Islet precursor cell (in vitro differentiated cells): ENCODE data around the gene GSTM1.

ENCODE experiments used
- DNase-seq: peaks from one replicate; pipeline ENCODE4 v3.0.0-alpha.2; 2018

GSTM1 gene

DNA sequence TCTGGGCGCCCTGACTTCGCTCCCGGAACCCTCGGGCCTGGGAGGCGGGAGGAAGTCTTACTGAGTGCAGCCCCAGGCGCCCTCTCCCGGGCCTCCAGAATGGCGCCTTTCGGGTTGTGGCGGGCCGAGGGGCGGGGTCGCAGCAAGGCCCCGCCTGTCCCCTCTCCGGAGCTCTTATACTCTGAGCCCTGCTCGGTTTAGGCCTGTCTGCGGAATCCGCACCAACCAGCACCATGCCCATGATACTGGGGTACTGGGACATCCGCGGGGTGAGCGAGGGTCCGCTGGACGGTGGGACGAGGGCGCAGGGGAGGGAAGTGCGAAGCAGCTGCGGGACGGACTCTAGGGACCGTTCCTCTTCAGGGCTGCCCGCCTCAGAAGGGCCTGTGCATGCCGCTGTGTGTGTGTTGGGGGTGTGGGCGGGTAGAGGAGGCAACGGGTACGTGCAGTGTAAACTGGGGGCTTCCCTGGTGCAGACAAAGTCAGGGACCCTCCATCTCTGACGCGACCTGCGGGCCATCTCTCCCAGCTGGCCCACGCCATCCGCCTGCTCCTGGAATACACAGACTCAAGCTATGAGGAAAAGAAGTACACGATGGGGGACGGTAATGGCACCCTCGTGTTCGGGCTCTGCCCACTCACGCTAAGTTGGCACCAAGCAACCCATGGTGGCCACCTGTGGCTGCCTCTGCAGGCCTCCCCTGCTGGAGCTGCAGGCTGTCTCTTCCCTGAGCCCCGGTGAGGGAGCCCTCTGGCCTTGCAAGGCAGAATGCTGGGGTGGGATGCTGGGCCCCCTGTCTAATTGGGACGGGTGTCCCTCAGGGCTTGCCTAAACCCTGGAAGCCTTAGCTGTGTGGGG is at the start of gene GSTM1:
Gene GSTM1 (plus strand): TSS at position 177 of the 859 bp plus-strand sequence. CDS start 57 bp downstream, at position 234.
- peak; percentile 71 for DNase-seq

DNA sequence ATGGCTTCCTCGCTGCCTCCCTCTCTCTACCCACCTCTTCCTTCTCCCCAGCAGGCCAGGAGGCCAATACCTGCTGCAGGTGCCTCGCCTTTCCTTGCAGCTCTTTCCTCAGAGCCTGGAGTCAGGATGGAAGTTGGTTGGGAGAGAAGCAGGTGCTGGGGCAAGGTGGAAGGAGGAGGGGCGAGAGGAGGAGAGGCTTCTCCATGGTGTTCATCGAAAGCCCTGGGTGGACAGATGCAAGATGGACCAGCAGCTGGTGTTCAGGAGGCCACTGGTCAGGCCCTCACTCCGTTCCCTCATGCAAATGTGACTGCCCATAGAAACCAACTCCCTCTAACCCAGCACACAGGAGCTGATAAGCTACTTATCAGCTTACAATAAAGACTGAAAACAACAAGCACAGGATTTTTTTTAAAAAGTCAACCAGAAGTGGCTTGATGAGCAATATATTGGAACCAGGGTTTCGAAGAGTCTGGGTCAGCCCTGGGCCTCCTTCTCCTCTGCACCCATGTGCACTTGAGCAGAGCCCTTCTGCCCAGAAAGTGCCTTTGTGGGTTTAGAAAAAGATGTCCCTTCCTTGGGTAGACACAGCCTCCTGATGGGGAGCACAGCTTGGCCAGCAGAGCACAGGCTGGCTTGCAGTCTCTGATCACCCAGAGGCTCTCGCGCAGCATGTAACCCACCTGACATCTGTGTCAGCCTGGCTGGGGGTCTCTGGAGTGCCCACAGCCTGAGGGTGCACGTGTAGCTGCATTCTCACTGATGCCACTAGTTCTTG is 48.4 kb upstream of the GSTM1 start:
- peak; percentile 45 for DNase-seq

DNA sequence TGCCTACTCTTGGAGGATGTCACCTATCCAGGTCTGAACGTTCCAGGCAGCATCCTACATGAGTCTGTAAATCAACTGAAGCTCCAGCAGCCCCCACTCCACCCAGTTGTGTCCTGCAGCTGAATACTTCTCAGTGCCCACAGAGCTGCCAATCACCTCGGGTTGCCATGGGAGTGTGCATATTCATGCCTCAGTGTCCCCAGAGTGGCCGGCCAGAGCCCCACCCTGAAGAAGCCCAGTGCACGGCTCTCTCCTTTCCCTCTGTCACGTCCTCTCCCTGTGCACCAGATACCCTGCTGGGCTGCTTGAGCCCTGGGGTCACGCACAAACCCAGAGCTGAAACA is 47.8 kb upstream of the GSTM1 start:
- DNase-seq: no peak

DNA sequence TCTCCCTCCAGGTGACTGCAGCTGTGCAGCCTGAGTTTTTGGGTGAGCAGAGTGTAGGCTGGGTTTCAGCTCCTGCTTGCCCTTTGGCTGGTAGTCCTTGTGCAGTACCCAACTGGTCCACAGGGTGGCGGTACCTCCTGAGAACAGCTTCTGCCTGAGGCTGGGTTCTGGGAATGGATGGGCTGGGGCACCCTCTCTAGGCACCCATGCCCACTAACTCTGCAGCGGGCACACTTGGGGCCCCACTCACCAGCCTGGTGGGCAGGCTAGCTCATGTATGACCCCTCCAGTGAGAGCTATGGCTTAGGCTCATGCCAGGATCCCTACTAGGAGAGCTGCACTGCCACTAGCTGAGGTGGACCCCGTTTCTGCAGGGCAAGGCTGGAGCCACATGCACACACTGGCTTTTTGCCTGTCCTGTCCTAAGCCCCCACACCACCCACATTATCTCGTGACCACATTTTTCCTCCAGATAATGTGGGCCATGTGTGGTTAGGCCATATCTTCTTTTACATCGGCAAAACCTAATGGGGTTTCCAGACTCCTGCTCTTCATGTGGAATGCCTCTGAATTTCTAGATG is 47.2 kb upstream of the GSTM1 start:
- peak; percentile 91 for DNase-seq

DNA sequence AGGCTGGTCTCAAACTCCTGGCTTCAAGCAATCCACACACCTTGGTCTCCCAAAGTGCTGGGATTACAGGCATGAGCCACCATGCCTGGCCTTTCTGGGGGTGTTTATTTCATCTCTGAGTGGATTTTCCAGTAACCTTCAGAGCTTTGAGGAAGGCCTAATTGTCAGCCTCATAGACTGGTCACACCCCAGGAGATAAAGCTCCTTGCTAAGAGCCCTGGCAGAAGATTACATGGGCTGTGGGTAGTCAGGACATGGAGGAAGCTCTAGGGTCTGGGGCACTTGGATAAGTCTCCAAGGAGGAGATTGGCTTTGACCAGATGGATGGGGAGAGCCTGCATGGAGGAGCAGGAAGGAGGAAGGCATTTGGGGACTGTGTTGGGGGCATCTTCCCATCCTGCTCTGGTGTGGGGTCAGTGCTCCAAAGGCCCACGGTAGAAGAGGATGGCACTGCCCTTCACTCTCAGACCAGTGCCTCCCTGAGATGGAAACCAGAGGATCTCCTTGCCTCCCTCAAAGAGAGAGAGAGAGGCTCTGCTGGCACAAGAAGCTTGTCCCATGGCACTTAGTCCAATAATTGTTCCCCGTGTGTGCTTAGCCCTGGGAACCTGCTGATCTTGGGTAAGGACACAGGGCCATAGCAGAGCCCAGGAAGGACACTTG is 46.4 kb upstream of the GSTM1 start:
- DNase-seq: peak; percentile 29

DNA sequence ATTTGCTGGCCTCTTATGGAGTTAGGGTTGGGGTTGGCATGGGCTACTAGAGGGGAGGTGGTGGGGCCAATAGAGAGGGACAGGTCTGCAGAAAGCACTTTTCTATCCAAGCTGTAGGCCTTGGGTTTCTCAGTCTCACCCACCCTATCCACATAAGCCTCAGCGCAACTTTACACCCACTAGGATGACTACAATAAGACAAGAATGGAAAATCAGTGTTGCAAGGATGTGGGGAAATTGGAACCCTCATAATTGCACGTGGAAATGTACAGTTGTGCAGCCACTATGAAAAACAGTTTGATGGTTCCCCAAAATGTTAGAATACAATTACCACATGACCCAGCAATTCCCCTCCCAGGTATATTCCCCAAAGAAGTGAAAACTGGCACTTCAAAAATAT is 45.8 kb upstream of the GSTM1 start:
- DNase-seq: no peak

DNA sequence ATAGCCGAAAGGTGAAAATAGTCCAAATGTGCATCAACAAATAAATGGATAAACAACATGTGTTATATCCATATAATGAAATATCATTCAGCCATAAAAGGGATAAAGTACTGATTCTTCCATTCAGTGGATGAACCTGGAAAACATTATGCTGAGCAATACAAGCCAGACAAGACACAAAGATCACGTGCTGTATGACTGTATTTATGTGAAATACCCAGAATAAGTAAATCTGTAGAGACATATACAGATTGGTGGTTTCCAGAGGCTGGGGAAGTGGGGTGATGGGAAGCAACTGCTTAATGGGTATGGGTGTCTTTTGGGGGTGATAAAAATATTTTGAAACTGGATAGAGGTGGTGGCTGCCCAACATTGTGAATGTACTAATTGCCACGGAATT is 45.0 kb upstream of the GSTM1 start:
- DNase-seq: peak; percentile 4

DNA sequence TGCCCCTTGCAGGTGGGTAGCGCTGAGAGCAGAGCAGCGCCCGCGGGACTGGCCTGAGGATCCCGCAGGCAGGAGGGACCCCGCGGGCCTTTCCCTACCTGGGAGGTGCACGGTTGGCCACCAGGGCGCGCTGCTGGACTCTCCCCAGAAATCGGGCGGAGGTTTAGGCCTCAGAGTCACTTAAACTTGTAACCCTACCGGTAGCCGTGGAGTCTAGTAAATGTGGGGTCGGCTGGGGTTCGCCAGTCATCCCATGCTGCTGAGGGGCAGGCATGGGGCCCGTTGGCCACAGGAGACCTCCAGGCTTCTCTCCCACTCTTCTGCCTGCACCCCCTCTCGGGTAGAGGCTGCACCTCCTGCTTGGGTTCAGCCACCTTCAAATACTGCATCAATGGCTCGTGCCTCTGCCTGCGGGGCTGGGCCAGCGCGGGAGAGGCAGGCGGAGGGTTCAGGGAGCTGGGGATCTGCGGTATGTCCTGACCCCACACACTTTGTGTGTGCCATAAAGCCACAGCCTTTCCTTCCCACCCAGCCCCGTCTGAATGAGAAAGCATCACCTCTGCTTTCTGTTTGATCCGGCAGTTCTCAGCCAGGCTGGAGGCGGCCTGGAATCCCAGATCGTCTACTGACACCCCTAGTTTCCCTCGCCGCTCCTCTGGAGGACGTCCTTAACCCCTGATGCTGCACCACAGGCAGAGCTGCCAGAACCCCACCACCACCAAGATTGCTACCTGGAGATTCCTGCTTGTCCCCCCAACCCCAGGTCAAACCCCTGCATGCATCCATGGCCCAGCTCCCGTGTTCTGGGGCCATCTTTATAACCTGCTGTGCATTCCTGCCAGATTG is 44.0 kb upstream of the GSTM1 start:
- peak; percentile 90 for DNase-seq

DNA sequence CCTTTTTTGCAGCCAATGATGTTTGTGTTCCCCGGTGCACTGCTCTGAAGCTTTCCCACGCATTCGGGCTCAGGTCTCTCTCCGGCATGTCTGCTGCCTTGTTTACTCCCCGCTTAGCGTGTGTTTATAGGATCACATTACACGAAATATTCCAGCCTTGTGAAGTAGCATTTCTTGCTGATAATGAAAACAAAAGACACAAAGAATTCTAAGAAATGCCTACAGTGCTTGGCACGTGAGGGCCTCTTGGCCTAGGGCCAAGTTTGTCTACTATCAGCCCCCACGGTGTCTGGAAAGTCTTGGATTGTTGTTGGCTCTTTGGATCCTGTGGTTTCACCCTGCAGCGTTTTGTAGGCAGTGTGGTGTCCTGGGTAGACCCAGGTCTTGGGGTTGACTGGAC is 42.9 kb upstream of the GSTM1 start:
- peak; percentile 60 for DNase-seq

DNA sequence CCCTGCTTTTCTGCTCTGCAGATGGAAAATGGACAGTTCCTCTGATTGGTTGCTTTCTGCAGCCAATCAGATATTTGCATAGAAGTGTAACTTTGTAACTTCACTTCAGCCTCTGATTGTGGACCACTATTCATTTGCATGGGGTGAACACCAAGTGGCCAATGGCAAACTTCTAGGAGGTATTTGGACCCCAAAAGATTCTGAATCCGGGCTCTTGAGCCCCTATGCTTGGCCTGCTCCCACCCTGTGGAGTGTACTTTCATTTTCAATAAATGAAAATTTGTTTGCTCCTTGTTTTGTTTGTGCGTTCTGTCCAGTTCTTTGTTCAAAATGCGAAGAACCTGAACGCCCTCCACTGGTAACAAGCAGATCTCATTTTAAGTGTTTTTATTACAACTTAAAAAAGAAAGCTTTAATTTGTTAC is 38.1 kb upstream of the GSTM1 start:
- DNase-seq: peak; percentile 28

DNA sequence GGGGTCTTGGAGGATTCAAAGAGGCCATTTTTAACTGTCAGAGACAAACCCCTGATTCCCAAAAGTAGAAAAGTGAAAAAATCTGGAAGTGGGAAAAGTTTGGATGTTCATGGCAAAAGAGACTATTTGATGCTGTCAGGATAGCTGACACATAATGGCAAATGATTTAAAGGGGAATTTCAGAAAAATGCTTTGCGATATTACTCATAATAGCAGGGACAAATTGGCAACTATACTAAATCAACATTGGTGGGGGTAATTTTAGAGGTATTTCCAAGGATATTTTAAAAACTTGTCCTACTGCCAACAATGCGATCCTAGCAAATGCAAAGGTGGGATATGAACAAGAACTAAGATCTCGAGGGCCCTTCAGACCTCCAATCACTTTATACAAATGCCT is 37.0 kb upstream of the GSTM1 start:
- no peak for DNase-seq

DNA sequence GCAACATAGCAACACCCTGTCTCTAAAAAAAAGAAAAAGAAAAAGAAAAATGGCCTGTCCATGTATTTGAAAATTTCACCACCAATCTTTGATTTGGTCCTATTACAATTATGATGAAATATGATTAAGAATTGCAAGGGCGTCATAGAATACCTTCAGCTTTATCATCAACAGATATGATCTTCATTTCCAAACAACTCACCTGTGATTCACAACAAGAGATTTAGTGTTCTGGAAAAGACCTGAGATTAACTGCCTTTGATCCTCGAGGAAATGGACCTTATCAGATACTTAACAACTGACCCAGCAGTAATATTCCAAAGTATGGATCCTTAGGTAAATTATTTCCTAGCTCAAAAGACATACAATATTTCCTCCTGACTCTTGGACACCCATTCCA is 35.2 kb upstream of the GSTM1 start:
- DNase-seq: no peak

DNA sequence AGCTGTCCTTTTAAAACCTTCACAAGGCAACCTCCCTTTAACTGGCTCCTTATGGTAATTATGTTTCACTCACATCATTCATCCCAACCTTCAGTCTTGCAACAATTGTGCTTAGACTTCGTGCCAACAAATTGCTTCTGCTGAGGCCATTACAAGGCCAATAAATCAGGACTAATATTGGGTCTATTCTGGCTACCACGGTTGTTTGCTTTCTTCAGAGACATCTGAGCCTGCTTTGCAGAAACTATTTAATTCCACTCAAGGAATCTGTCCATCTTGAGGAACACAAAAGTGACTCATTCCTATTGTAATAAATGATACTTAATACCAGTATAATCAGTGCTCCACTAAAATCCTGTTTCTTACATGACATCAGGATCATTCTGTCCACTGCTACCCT is 34.3 kb upstream of the GSTM1 start:
- no peak for DNase-seq

DNA sequence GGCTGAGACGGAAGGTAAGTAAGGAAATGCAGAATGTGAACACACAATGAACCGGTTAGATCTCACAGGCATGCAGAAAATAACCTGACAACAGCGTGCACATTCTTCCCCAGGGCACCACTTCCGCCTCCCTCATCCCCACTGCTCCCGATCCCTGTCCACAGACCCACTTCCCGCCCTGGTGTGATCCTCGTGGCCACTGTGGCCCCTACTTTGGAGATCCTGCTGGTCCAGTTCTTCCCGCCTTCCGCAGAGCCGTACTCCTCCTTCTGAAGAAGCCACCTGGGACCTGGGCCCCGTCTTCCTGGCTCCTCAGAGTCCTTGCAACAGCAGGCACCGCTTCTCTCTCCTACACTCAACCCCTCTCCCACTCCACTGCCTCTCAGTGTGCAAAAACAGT is 33.1 kb upstream of the GSTM1 start:
- peak; percentile 34 for DNase-seq

DNA sequence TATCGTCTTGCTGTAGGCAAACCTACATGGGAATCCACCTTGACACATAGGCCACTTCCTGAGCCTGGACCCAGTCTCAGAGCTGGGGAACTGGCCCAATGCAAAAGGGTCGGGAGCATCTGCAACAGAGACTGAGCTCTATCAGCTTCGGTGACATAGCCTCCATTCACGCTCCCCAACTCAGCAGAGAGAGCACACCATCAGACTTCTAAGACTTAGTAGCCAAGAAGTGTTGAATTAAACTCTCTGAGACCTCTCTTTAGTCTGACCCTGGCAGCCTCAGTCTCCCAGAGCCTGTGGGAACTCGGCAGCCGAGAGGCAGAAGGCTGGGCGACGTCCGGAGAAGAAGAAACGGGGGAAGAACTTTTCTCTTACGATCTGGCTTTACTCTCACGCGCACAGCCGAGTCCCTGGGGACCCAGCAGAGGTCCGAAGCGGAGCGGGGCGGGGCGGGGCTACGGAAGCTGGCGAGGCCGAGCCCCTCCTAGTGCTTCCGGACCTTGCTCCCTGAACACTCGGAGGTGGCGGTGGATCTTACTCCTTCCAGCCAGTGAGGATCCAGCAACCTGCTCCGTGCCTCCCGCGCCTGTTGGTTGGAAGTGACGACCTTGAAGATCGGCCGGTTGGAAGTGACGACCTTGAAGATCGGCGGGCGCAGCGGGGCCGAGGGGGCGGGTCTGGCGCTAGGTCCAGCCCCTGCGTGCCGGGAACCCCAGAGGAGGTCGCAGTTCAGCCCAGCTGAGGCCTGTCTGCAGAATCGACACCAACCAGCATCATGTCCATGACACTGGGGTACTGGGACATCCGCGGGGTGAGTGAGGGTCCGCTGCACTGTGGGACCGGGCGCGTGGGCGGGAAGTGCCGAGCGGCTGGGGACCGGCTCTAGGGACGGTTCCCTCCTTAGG is 31.8 kb upstream of the GSTM1 start, which contains the start of gene GSTM4:
Gene GSTM4 (plus strand): TSS at position 485 of the 905 bp plus-strand sequence. CDS start 291 bp downstream, at position 776.
- peak; percentile 90 for DNase-seq

DNA sequence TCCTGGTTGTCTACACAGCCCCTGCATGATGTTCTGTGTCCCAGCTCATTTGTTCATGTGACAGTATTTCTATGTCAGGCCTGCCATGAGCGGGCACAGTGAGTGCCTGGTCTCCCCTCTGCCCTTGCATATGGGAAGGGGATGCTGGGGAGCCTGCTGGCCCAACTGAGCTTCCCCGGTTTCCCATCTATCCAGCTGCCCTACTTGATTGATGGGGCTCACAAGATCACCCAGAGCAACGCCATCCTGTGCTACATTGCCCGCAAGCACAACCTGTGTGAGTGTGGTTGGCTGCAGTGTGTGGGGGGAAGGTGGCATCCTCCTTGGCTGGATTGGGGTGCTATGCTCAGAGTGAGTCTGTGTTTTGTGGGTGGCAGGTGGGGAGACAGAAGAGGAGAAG is 30.2 kb upstream of the GSTM1 start:
- peak; percentile 19 for DNase-seq

DNA sequence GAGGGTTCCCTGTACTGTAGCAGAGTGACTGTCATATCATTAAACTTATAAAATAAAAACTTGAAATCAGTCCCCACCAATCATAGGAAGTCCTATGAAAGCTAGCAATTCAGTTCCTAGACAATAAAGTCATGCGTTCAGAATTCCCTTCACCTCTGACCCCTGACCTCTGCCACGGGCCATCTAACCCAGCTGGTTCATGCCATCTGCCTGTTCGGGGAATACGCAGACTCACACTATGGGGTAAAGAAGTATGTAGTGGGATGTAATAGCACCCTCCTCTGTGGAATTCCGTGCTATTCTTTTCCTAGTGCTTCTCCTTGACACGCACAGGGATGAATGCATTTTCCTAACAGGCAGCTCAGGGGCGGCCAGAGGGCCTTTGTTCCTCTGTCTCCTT is 29.6 kb upstream of the GSTM1 start:
- peak; percentile 33 for DNase-seq

DNA sequence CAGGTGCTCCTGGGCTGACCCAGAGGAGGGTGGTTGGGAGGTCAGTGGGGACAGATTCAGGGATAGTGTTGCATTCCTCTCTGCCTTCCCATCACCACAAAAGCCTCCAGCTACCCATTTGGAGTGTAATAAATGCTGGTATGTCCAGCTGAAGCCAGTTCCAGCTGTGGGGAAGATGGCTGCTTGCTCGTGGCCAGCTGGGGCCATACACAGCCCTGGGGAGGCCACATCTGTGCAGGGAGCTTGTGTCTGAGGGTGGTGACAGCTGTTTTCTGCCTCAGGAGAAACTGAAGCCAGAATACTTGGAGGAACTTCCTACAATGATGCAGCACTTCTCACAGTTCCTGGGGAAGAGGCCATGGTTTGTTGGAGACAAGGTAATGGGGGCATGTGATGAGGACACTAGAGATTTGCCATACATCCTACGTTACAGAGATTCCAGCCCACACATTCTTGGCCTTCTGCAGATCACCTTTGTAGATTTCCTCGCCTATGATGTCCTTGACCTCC is 29.0 kb upstream of the GSTM1 start:
- peak; percentile 42 for DNase-seq

DNA sequence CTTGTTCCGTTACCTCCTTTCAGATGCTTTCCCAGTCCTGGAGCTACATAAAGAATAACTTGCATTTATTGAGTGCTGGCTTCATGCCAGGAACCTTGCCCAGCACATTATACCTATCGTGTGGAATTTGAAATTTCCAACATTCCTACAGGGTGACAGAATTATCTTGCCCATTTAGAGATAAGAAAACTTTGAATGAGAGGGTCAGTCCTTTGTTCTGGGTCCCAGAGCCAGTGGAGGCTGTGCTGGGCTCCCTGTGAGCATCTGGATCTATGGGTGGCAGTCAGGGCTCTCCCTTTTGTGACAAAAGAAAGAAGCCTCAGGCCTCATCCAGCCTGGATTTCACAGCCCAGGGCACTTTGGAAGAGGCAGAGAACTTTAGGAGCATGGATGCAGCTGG is 28.5 kb upstream of the GSTM1 start:
- peak; percentile 29 for DNase-seq

DNA sequence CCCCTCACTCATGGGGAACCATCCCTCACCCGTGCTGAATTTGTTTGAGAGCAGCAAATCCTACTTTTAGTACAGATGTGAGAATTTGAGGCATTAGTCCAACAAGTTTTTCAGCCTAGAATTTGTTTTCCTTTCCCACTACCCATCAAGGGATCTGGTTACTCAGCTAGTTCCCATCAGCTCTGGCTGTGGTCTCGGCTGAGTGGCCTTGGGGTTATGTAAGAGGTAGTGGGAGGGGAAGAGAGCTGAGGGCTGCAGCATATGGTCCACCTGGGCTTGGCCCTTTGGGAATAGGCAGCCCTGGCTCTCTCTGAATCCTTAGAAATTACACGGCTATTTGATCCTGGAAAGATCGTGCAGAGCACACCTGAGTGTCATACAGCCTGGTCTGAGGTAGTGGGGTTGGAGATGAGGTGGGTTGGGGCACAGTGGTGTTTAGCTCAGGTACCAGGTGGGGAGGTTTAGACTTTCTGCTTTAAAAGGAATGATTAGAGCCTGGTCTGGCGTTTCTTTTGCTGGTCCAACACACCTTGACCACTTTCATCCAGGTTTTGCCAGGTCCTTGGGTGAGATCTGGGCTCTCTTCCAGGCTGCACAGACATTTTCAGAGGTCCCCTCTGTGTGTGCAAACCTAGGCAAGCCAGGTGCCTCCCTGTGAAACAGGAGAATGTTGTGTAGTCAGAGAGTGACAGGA is 27.5 kb upstream of the GSTM1 start:
- peak; percentile 22 for DNase-seq
